GM12878 (cell line): ENCODE measurements around the gene GARIN3. TPM values are rescaled to one million over a fixed set of nuclear protein-coding genes. Genes with fewer than 3 reads are reported as not detected.

Experiments used
- ATAC-seq: fragments of 200-7000 bp; cut with Tn5 transposase; 3 replicates; pipeline ENCODE4 v1.9.1; 2020; ENCODE audit warnings: mild to moderate bottlenecking, moderate library complexity
- BruUV-seq: library from RNA; stranded (reverse); fragments of 400-500 nt; replicated peaks from 2 replicates; lab custom pipeline; 2021; lab: Mats Ljungman, UMichigan
- CTCF ChIA-PET: fragments of 300-600 bp; sonication (Branson Sonifier 250); formaldehyde crosslinking; extraction: SDS; loops from one replicate; lab custom pipeline; 2021; ENCODE audit warnings: inconsistent platforms; lab: Yijun Ruan, JAX
- POLR2A ChIA-PET: fragments of 350-600 bp; formaldehyde crosslinking; extraction: SDS; loops from one replicate; lab custom pipeline; 2021; ENCODE audit warnings: inconsistent platforms; lab: Charles Lee
- RAD21 ChIA-PET: fragments of 300-600 bp; sonication (Branson Sonifier 250); formaldehyde crosslinking; loops from one replicate; lab custom pipeline; 2023; ENCODE audit warnings: antibody characterized with exemption; ENCODE audit not compliant: unreplicated experiment; lab: Charles Lee
- SMC1A ChIA-PET: fragments of 300-600 bp; sonication (Branson Sonifier 250); formaldehyde crosslinking; loops from one replicate; lab custom pipeline; 2023; ENCODE audit not compliant: unreplicated experiment, uncharacterized antibody; lab: Charles Lee
- DNase-seq: peaks from one replicate; pipeline ENCODE4 v3.0.0-alpha.2; 2011; ENCODE audit warnings: low read depth, low spot score
- FAIRE-seq: peaks from 3 replicates; lab custom pipeline; 2011; peaks lifted over from hg19 to GRCh38; lab: Jason Lieb, UNC
- H2AFZ ChIP-seq: 2 replicates; pipeline ENCODE4 v1.6.0; 2011; ENCODE audit warnings: low read depth, low read length, control low read depth; ENCODE audit not compliant: control insufficient read depth
- H3K27ac ChIP-seq: 2 replicates; pipeline ENCODE4 v1.5.1; 2011; ENCODE audit warnings: control low read depth; ENCODE audit not compliant: control insufficient read depth, insufficient read depth
- H3K27me3 ChIP-seq, 2 experiments: replicated peaks in 1 of 2; 2 replicates each; pipeline versions ENCODE4 v1.6.0 to v1.6.1; 2011; ENCODE audit warnings: low read length in 1 of 2; ENCODE audit not compliant: control insufficient read depth in 2 of 2, insufficient read depth in 2 of 2
- H3K36me3 ChIP-seq, 2 experiments: 2 replicates each; pipeline ENCODE4 v1.5.1; 2011; ENCODE audit warnings: low read length in 1 of 2; ENCODE audit not compliant: control insufficient read depth in 2 of 2, insufficient read depth in 2 of 2
- H3K4me1 ChIP-seq: 2 replicates; pipeline ENCODE4 v1.6.1; 2011; ENCODE audit warnings: mild to moderate bottlenecking, low read length, moderate library complexity, mixed read lengths; ENCODE audit not compliant: control insufficient read depth, insufficient read depth
- H3K4me2 ChIP-seq: 2 replicates; pipeline ENCODE4 v1.6.0; 2011; ENCODE audit warnings: control low read depth; ENCODE audit not compliant: control insufficient read depth, insufficient read depth
- H3K4me3 ChIP-seq: fragments of 200-600 bp; sonication (generic); 2 replicates; pipeline ENCODE4 v1.5.1; 2016
- H3K79me2 ChIP-seq: 2 replicates; pipeline ENCODE4 v1.6.0; 2011; ENCODE audit warnings: low read length; ENCODE audit not compliant: control insufficient read depth, insufficient read depth
- H3K9ac ChIP-seq: 2 replicates; pipeline ENCODE4 v1.8.0; 2011; ENCODE audit warnings: low read length, control low read depth, mixed read lengths; ENCODE audit not compliant: control insufficient read depth, insufficient read depth
- H3K9me3 ChIP-seq: replicated peaks from 3 replicates; pipeline ENCODE4 v1.5.1; 2011; ENCODE audit warnings: mild to moderate bottlenecking, low read length; ENCODE audit not compliant: control insufficient read depth, insufficient read depth
- H4K20me1 ChIP-seq: 2 replicates; pipeline ENCODE4 v1.6.0; 2011; ENCODE audit not compliant: control insufficient read depth, insufficient read depth
- BCL11A ChIP-seq: IDR thresholded peaks from 2 replicates; pipeline ENCODE4 v1.6.1; 2011; ENCODE audit warnings: low read depth, low read length
- E2F8 ChIP-seq: fragments of 450-650 bp; IDR thresholded peaks from 2 replicates; pipeline ENCODE4 v1.6.1; 2018; ENCODE audit warnings: mild to moderate bottlenecking, low read depth, moderate library complexity; ENCODE audit not compliant: partially characterized antibody
- EGR1 ChIP-seq, 2 experiments: IDR thresholded peaks; 1 replicate in 1 of 2; 2 replicates in 1 of 2; pipeline ENCODE4 v1.6.1; 2011 to 2012; ENCODE audit warnings: low read depth in 2 of 2, low read length in 2 of 2, borderline replicate concordance in 1 of 2, mild to moderate bottlenecking in 1 of 2, moderate library complexity in 1 of 2
- FOXK2 ChIP-seq: fragments of 450-650 bp; IDR thresholded peaks from 2 replicates; pipeline ENCODE4 v1.6.1; 2017; ENCODE audit warnings: mild to moderate bottlenecking, moderate library complexity
- MEF2A ChIP-seq: IDR thresholded peaks from 2 replicates; pipeline ENCODE4 v1.6.1; 2011; ENCODE audit warnings: low read depth, mild to moderate bottlenecking, low read length, moderate library complexity; ENCODE audit not compliant: insufficient read depth
- NFYB ChIP-seq: IDR thresholded peaks from 2 replicates; pipeline ENCODE4 v1.6.1; 2011; ENCODE audit warnings: low read depth, mild to moderate bottlenecking, low read length, improper control_type of control experiment, moderate library complexity; ENCODE audit not compliant: insufficient read depth
- YBX1 ChIP-seq: fragments of 450-650 bp; IDR thresholded peaks from 2 replicates; pipeline ENCODE4 v1.6.1; 2016; ENCODE audit warnings: antibody characterized with exemption
- WGBS: methylation state at CpG from one replicate; pipeline ENCODE4 v1.1.6; 2016; ENCODE audit warnings: low lambda C conversion rate; ENCODE audit not compliant: insufficient replicate concordance, insufficient coverage; ENCODE audit errors: missing lambda C conversion rate; 5-methylcytosine and 5-hydroxymethylcytosine counted together
- in situ Hi-C: fragments of 300-500 bp; cut with MboI; formaldehyde crosslinking; loops from 9 replicates; pipeline ENCODE4 v1.14.3; 2018; ENCODE audit warnings: mixed read lengths
- intact Hi-C: fragments of 100-400 bp; cut with micrococcal nuclease; formaldehyde crosslinking; loops from one replicate; pipeline ENCODE4 v1.14.2; 2022; ENCODE audit not compliant: unreplicated experiment
- polyA plus RNA-seq, 11 experiments: library from polyadenylated mRNA; depleted of rRNA in 4 of 11; unstranded in 6 of 11; stranded (reverse) in 5 of 11; fragments of >200 nt; fragmentation: Nextera tagmentation in 4 of 11; fragmentation: Illumina TruSeq in 1 of 11; extraction: Ambion mirVana in 4 of 11; extraction: Trizol in 1 of 11; gene quantifications; 1 replicate in 1 of 11; 2 replicates in 10 of 11; pipeline versions ENCODE4 v1.2.1 to v1.2.3, GENCODE V29; 2011 to 2016; ENCODE audit warnings: inconsistent platforms in 2 of 11, missing spikeins in 2 of 11, low read depth in 1 of 11
- total RNA-seq, 4 experiments: library from RNA; depleted of rRNA in 3 of 4; stranded (reverse); fragments of >200 nt in 3 of 4; fragmentation: Illumina TruSeq in 1 of 4; extraction: Trizol in 1 of 4; gene quantifications; 2 replicates each; pipeline versions ENCODE4 v1.2.1 to v1.2.3, GENCODE V29; 2013 to 2021
- TF ChIP-seq, protein P1 (sequence below): fragments of 150-350 bp; IDR thresholded peaks from 2 replicates; pipeline ENCODE4 v1.6.1; 2014; ENCODE audit warnings: mild to moderate bottlenecking, low read depth, low read length

The GARIN3 gene
- total and polyA plus RNA-seq, 10 of the 15 experiments (the other 5 are each of a cell fraction or from before 2014, with no cell fraction given): 0.15 TPM; not detected in 9

GRCh38 chr5:157157293-157157891 is 8.7 kb downstream of the GARIN3 start:
- intact Hi-C loops (no loop called here), in situ Hi-C loops (no loop called here)
- POLR2A ChIA-PET: interaction anchor here (0.6 to 3.0 kb wide), 5 partner anchors 10 to 110 kb away, joined by 3 to 17 read pairs (median 4); no protein-coding TSS in a partner anchor
- SMC1A ChIA-PET: interaction anchor here (0.6 to 4.9 kb wide), 8 partner anchors 8 to 478 kb away, joined by 3 to 35 read pairs (median 6); partner anchors contain the start of genes GARIN3 and MED7
- DNase-seq (no peak), ATAC-seq (no peak), FAIRE-seq (no peak)
- Histone ChIP-seq H3K4me1 (no peaks in the 10 kb centered on the region), H3K36me3 (no peaks in the 10 kb centered on the region), H3K9ac (no peak overlapping the region), H3K27ac (no peak overlapping the region), H4K20me1 (no peaks in the 10 kb centered on the region), H2AFZ (no peak overlapping the region), H3K9me3 (no peaks in the 10 kb centered on the region), H3K27me3 (no peaks in the 10 kb centered on the region), H3K79me2 (no peaks in the 10 kb centered on the region), H3K4me3 (no peak overlapping the region), H3K4me2 (no peak overlapping the region)
- CTCF ChIA-PET: interaction anchor here (0.8 to 11.1 kb wide), 5 partner anchors 8 to 155 kb away, joined by 3 to 244 read pairs (median 5); no protein-coding TSS in a partner anchor
- 0% methylated on average over 1 of the region's 1 CpG for WGBS
- no TSS peak for BruUV-seq
- TF ChIP-seq E2F8 (no peak), NFYB (no peak), MEF2A (no peak), EGR1 (IDR thresholded peaks at IDR 0.05; ENCODE audit: borderline replicate concordance in 1 of 2, low read depth in 2 of 2, low read length in 2 of 2) (no peak), BCL11A (no peak), YBX1 (no peak), FOXK2 (no peak)
- TF ChIP-seq, protein P1, sequence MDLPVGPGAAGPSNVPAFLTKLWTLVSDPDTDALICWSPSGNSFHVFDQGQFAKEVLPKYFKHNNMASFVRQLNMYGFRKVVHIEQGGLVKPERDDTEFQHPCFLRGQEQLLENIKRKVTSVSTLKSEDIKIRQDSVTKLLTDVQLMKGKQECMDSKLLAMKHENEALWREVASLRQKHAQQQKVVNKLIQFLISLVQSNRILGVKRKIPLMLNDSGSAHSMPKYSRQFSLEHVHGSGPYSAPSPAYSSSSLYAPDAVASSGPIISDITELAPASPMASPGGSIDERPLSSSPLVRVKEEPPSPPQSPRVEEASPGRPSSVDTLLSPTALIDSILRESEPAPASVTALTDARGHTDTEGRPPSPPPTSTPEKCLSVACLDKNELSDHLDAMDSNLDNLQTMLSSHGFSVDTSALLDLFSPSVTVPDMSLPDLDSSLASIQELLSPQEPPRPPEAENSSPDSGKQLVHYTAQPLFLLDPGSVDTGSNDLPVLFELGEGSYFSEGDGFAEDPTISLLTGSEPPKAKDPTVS: no peak
- RAD21 ChIA-PET: interaction anchor here (1.0 to 2.3 kb wide), 5 partner anchors 10 to 96 kb away, joined by 3 to 12 read pairs (median 3); no protein-coding TSS in a partner anchor
